Mesothelial cell of epicardium (in vitro differentiated cells): ENCODE results near the gene RBM19. TPM values are rescaled to one million over a fixed set of nuclear protein-coding genes. Genes with fewer than 3 reads are reported as not detected.

Source experiments
- DNase-seq, 2 experiments: peaks; one replicate each; pipeline ENCODE4 v3.0.0; 2021; ENCODE audit warnings: low spot score in 2 of 2; ENCODE audit not compliant: unreplicated experiment in 2 of 2
- H3K27ac Mint-ChIP-seq: 2 replicates; pipeline ENCODE4 v1.8.0; 2021; ENCODE audit warnings: mixed read lengths
- H3K27me3 Mint-ChIP-seq: 2 replicates; pipeline ENCODE4 v1.8.0; 2021; ENCODE audit warnings: low read depth, mixed read lengths
- H3K36me3 Mint-ChIP-seq: 2 replicates; pipeline ENCODE4 v1.8.0; 2021; ENCODE audit warnings: mixed read lengths
- H3K4me1 Mint-ChIP-seq: 2 replicates; pipeline ENCODE4 v1.8.0; 2021; ENCODE audit warnings: mixed read lengths
- H3K4me3 Mint-ChIP-seq: 2 replicates; pipeline ENCODE4 v1.8.0; 2021; ENCODE audit warnings: mild to moderate bottlenecking, moderate library complexity, mixed read lengths
- H3K9me3 Mint-ChIP-seq: 2 replicates; pipeline ENCODE4 v1.8.0; 2021; ENCODE audit warnings: mixed read lengths
- total RNA-seq: library from RNA; stranded (reverse); gene quantifications from 3 replicates; pipeline ENCODE4 v1.2.1, GENCODE V29; 2021
- TF ChIP-seq, protein P1 (sequence below): fragments of 200-600 bp; sonication (generic); IDR thresholded peaks from one replicate; pipeline ENCODE4 v1.5.0; 2021; ENCODE audit warnings: antibody characterized with exemption; ENCODE audit not compliant: unreplicated experiment

The RBM19 gene
- total RNA-seq, 1 donor from 2014 or later, result 43.4 TPM

DNA sequence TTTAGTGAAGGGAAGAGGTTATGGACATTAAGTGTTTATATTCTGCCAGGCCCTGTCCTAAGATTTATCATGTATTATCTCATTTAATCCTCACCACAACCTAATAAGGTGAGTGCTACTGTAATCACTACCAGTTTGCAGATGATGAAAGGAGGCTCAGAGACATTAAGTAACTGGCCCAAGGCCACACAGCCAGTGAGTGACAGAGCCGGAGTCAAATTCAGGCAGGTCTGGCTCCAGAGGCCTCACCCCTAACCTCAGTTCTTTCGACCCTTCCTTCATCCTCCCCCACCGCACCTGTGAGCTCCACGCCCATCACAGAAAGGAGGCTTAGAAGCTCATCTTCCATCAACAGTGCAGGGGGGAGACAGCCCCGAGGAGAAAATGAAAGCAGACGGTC is 197.3 kb downstream of the RBM19 start:
- H3K27me3 Mint-ChIP-seq, result peaks cover 10% of the 10 kb centered on the region
- H3K4me1 Mint-ChIP-seq, result no peaks in the 10 kb centered on the region
- no peaks in the 10 kb centered on the region for H3K36me3 Mint-ChIP-seq
- TF ChIP-seq, protein P1, sequence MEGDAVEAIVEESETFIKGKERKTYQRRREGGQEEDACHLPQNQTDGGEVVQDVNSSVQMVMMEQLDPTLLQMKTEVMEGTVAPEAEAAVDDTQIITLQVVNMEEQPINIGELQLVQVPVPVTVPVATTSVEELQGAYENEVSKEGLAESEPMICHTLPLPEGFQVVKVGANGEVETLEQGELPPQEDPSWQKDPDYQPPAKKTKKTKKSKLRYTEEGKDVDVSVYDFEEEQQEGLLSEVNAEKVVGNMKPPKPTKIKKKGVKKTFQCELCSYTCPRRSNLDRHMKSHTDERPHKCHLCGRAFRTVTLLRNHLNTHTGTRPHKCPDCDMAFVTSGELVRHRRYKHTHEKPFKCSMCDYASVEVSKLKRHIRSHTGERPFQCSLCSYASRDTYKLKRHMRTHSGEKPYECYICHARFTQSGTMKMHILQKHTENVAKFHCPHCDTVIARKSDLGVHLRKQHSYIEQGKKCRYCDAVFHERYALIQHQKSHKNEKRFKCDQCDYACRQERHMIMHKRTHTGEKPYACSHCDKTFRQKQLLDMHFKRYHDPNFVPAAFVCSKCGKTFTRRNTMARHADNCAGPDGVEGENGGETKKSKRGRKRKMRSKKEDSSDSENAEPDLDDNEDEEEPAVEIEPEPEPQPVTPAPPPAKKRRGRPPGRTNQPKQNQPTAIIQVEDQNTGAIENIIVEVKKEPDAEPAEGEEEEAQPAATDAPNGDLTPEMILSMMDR, result no peak
- no peak overlapping the region for H3K4me3 Mint-ChIP-seq
- H3K27ac Mint-ChIP-seq, result no peak overlapping the region
- DNase-seq, result no peak
- H3K9me3 Mint-ChIP-seq, result no peaks in the 10 kb centered on the region

DNA sequence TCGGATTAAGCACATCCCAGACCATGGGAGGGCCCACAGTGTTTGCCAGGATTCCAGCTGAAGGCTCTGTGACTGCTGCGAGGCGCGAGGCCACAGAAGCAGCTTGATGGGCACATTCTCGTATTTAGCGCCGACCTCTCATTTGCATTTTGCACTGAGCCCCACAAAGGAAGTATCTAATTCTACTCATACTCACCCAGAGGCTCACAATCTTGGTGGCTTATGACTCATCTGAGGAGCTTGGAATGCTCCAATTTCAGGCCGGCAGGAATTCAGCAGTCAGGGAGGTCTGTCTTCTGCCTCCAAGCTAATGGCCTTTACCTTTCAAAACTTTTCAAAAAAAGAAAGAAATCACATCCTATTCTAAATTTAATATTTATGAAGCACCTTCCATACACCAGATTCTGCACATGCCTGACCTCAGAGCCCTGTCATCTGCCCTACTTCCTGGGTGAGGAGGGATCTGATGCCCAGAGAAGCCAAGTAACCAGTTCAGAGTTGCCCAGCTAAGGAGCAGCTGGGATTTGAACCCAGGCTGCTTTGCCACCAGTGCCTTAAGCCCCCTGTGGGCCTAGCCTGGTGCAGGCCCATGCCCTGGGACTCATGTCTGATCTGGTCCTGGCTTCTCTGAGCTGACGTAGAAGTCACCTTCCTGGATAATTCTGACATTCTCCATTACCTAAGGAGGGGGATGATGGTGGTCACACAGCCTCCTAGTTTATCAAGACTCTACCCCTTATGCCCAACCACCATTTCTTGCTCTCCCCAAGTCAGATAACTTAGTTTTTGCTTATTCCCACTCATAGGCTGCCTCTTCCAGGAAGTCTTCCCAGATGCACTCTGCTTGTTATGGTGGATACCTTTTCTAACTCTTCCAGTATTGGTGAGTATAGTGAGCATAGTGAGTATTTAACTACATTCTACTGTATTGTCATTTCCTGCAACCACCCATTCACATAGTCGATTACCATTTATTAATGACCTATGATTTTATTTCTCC is 198.9 kb downstream of the RBM19 start:
- TF ChIP-seq, protein P1, result no peak
- H3K4me3 Mint-ChIP-seq, result no peak overlapping the region
- no peak for DNase-seq
- peaks cover 8% of the 10 kb centered on the region for H3K4me1 Mint-ChIP-seq
- no peaks in the 10 kb centered on the region for H3K36me3 Mint-ChIP-seq
- H3K27me3 Mint-ChIP-seq, result peaks cover 19% of the 10 kb centered on the region
- no peak overlapping the region for H3K27ac Mint-ChIP-seq
- H3K9me3 Mint-ChIP-seq, result no peaks in the 10 kb centered on the region
